GM18526 (cell line): ENCODE data around the gene C1QTNF9.

ENCODE experiments used
- POLR2A ChIP-seq: IDR thresholded peaks from 3 replicates; pipeline ENCODE4 v1.6.1; 2011; ENCODE audit not compliant: insufficient read length; ENCODE audit errors: extremely low read depth

C1QTNF9 gene

DNA sequence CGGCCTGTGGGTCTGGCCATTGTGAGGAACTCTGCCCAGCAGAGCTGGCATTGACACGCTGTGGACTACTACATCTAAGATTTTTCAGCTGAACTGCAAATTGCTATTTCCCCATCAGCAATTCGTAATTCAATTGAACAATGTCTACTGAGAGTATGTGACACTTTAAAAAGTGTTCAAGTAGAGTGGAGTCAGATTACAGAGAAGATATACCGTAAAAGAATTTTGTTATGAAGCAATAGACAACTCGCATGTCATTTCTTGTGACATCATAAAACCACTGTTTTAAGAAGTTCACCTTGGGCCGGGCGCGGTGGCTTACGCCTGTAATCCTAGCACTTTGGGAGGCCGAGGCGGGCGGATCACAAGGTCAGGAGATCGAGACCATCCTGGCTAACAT, 32.5 kb upstream of the C1QTNF9 start:
- no peak for TF ChIP-seq POLR2A

DNA sequence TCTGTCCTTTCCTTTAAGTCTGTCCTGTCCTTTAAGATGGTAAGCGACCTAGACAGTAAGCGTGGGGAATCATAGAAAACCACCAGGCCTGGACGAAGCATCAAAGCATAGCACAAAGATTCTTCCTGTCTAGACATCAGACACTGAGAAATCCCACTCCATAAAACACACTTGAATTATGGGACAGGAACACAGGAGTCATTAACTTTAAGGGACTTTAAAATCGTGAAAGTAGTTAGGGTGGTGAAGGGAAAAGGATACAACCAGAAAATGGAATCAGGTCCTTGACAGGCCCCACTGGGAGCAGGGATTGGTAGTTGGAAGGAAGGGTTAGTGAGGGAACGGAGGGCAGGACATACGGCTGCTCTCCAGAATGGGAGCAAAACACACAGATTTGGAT, 31.6 kb upstream of the C1QTNF9 start:
- TF ChIP-seq POLR2A, result no peak

DNA sequence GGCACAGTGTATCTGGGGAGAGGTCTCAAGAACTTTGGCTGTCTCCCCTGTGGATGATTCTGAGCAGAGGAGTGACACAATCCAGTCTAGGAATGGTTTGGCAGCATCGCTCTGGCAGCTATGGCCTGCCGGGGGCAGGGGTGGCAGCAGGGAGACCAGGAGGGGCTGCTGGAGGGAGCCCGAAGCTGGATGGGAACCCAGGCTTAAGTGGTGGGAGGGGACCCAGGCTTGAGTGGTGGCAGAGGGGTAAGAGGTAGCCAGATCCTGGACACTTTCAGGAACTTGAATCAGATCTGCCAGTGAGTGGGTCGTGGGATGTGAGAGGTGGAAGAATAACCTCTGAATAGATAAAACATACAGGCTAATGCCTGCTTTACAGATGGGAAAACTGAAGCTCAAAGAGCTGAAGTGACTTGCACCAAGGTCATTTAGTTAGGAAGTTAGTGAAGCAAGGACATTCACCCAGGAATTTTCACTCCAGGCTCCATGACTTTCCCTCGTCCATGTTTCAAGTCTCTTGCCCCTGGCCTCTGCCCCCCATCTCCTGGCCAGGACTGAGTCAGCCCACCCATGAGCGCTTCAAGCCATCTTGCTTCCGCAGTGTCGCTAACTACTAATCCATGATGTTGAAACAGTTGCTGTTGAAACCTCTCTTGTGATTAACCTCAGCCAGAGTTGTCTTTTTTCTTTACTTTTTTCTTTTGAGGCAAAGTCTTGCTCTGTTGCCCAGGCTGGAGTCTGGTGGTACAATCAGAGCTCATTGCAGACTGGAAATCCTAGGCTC, 29.9 kb upstream of the C1QTNF9 start:
- TF ChIP-seq POLR2A, result no peak

DNA sequence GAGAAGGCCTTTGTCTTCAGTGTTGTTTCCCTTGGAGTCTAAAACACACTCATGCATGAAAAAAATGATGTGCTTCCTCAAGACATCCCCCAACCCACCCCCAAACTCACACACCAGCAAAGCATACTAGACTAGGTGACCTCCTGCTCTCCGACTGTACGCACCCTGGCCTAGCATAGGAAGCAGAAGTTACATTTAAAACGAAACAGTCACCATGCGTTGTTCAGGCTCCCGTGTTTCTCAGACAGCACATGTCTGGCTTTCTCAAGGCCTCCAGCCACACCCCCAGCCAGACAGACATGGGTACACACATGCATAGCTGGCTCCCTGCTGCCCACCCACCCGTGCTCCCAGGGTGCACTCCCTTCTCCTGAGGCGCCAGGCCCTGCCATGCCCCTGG, 28.7 kb upstream of the C1QTNF9 start:
- no peak for TF ChIP-seq POLR2A

DNA sequence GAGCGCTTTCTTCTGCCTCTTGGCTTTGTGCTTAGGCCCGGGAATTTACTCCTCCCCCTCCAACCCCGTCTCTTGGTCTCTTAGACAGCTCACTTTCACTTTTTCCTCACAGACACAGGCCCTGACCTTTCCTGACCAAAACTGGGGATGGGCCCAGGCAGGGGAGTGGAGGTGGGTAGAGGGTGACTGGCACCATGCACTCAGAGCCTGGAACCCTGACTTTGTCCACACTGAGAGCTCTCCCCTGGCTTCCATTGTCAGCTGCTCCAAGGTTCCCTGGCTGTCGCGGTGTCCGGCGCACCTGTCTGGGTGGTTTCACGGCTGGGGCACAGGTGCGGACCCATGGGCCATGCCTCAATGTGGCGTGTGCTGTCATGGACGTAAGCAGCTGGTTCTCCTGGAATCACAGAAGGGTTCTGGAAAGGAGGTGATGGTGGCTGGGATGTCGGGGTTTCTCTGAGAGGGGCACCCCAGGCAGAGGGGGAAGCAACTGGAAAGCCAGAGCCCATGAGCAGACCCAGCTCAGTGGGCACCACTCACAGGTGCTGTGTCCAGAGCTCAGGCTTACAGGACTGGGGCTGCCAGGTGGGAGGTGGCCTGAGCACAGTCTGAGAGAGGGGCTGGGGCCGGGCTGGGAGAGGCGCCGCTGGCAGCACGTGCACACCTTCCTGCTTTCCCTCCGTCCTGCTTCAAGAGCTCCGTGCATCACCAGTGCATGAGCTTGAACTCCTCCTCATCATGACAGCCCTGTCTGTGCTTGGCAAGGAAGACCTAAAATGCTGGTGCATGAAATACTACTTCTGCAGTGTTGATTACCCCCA, 28.0 kb upstream of the C1QTNF9 start:
- no peak for TF ChIP-seq POLR2A

DNA sequence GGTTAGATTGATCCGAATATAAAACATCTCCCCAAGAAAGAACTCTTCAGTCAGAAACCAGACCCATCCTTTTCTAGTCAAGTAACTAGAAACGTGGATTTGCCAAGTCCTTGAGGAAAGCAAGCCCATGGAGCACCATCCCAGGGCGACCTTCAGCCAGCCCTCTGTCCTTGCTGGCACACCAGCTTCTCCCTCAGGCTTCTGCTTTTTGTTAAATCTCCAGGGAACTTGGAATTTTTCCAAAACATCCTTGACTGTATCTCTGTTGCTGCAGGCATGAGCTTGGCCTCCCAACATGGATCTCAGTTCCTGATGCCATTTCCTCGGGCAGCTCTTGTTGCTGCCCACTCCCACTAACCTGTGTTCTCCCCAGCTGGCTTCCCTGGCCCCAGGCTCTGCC, 27.1 kb upstream of the C1QTNF9 start:
- no peak for TF ChIP-seq POLR2A

DNA sequence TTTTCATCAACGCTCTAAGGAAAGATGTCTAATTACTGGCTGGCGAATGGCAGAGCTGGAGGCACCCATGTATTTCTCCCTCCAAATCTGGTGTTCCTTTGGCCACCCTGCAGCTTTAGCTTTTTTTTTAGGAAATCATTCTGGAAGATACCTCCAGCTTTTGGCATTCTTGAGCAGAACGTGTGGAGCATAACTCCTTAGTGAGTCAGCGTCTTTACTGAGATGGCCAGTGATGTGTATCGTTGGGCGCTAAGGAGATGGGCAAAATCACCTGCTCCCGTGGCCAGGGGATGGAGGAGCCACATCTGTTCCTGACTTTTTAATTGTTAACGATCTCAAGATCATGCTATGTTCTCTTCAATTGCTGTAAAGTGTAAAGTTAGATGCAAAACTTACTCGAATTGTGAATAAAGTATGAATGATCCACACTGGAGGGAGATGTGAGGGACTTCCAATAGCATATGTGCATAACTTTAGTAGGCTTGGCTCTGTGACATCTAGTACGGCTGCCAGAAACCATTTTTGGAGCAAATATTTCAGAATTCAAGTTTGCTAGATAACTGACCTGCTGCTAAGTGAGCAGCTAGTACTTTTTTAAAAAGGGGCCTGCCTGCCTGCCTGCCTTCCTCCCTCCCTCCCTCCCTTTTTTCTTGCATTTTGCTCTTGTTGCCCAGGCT, 24.4 kb upstream of the C1QTNF9 start:
- TF ChIP-seq POLR2A, result no peak

DNA sequence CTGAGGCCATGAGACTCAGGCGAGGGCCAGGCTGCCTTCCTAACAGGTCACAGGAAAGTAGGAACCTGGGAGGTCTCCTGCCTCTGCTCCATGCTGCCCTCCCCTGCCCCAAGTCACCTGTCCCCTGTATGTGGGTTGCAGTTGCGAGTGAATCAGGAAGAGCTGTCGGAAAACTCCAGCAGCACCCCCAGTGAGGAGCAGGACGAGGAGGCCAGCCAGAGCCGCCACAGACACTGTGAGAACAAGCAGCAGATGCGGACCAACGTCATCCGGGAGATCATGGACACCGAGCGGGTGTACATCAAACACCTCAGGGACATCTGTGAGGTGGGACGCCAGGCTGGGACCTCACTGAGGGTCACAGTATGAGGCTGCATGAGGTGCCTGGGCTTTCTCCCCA, 22.8 kb upstream of the C1QTNF9 start:
- no peak for TF ChIP-seq POLR2A

DNA sequence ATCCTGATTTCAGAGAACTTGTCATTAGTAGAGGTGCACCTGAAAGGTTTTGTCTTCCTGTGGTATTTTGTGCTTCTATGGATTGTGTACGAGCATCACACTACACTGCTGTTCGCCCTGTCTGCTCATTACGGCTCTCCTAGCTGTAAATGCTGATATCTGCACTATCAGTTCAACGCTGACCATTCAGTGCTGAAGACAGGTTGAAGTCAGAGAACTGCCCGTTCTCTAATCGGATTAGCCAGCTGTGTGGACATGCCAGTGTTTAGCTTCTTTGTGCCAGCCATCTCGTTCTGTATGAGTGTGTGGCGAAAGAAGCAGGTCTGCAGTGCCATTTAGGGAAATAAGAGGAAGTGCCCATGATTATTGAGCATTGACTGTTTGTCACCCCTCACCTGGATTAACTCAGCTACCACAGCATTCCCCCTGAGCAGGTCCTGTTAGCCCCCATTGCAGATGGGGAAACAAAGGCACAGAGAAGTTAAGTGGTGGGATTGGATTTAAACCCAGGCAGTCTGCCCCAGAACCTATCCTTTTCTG, 21.6 kb upstream of the C1QTNF9 start:
- TF ChIP-seq POLR2A, result no peak

DNA sequence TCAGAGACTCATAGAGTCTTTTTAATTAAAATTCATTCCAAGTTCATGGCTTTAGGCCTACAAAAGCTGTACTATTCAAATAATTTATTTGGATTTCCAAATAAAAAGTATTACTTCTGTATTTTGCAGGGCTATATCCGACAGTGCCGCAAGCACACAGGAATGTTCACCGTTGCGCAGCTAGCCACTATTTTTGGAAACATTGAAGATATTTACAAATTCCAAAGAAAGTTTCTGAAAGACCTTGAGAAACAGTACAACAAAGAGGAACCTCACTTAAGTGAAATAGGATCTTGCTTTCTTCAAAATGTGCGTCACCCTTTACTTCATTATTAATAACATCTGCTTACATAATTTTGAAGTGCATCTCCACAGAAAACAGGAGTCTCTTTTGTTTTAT, 20.5 kb upstream of the C1QTNF9 start:
- TF ChIP-seq POLR2A, result no peak

DNA sequence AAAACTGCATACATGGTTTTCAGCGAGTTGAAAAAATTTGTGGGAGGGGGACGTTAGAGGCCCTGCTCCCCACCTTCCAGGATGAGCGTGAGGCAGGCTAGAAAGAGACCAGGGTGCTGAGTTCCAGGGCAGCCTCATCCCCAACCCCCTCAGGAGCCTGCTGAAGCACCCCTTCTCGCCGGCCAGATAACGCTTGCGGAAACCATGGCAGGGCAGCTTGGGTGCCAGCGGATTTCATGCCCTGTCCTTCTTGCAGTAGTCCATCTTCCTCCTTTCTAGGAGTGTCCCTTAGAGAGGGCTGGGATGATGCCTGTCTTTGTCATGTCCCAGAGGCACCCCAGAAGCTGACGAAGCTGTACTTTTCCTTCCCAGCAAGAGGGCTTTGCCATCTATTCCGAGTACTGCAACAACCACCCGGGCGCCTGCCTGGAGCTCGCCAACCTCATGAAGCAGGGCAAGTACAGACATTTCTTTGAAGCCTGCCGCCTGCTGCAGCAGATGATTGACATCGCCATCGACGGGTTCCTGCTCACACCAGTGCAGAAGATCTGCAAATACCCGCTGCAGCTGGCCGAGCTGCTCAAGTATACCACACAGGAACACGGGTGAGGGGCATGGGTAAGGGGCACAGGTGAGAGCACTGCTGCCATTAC, 19.0 kb upstream of the C1QTNF9 start:
- no peak for TF ChIP-seq POLR2A

DNA sequence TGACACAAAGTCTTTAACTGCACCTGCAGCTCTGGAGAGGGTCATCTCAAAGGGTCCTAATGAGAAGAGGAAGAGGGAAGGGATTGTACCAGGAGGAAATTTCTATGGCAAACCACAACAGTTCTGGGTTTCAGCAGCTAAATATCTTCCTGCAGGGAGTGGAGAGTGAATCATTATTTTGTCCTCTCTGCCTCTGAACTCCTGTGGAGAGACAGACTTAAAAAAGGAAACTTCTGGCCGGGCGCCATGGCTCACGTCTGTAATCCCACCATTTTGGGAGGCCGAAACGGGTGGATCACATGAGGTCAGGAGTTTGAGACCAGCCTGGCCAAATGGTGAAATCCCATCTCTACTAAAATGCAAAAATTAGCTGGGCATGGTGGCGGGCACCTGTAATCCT, 16.9 kb upstream of the C1QTNF9 start:
- no peak for TF ChIP-seq POLR2A

DNA sequence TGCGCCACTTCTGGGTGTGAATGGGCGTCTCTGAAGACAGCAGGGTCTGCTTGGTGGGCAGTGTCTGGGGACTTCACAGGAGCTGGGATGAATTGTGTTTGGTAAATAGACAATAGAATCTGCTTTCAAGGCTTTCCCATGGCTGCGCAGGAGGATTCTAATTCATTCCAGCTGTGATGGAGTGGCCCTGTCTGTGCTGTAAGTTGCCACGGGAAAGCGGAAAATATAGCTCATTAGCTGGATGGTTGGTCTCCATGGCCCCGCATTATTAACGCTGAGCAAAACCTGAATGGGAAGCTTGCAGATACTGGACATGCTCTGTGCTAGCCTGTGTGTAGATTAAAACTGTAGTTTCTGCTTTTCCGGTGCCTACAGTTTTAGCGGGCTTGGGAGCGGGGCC, 15.6 kb upstream of the C1QTNF9 start:
- TF ChIP-seq POLR2A, result no peak

DNA sequence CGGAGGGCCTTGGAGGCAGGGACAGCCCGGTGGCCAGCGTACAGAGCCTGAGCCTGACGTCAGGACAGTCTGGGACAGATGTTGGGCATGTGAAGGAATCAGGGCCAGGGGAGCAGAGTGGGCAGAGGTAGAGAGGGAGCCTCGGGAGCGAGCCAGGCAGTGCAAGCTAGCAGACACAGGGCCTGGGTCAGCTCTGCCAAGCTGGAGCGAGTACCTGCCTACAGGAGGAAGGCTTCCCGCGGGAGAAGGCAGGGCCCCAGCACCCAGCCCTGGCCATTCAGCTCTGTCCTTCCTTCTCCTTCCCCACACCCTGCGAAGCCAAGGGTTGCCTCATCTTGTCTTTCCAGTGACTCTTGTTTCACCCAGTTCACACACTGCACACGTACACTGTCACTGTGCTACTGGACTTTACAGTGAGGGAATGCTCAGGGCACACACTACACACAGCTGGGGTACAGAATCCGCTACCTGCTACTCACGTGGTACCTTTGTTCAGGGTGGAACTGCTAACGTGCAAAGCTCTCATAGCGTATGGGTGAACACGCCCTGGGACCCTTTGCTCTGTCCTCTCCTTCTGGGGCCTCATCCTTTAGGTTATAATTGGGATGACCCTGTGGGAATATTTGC, 9.8 kb upstream of the C1QTNF9 start:
- TF ChIP-seq POLR2A, result no peak

DNA sequence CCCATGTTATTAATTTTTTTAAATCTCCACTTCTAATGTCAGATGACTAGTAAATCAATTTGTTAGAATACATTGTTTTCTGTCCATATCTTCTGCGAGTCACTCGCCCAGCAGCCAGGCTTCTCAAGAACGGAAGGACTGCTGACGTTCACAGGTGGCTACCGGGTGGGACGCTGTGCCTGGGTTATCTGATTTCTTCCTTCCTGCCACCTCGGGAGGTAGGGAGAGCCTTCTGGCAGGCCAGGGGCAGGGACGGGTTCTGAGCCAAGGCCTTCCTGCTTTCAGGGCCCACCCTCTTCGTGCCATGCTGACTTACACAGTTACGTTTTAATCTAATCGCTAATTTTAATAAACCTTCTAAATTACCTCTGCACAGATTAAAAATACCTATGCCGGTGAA, 7.9 kb upstream of the C1QTNF9 start:
- no peak for TF ChIP-seq POLR2A
